DND-41 (cell line): ENCODE results near the gene TSHZ2.

Experiments used
- ATAC-seq: fragments of 200-7000 bp; cut with Tn5 transposase; 3 replicates; pipeline ENCODE4 v1.9.1; 2021; ENCODE audit warnings: low read depth; ENCODE audit not compliant: insufficient read depth
- DNase-seq: peaks from one replicate; pipeline ENCODE4 v3.0.0-alpha.2; 2020
- H2AFZ ChIP-seq: 2 replicates; pipeline ENCODE4 v1.6.0; 2012; ENCODE audit warnings: low read depth, low read length
- H3K27ac ChIP-seq: 2 replicates; pipeline ENCODE4 v1.5.1; 2012; ENCODE audit warnings: low read length, inconsistent platforms
- H3K27me3 ChIP-seq: fragments of 200-600 bp; sonication (generic); 2 replicates; pipeline ENCODE4 v1.6.0; 2012; ENCODE audit warnings: low read length, mild to moderate bottlenecking, inconsistent platforms; ENCODE audit not compliant: insufficient read depth, poor library complexity
- H3K36me3 ChIP-seq: 2 replicates; pipeline ENCODE4 v1.5.1; 2012; ENCODE audit warnings: low read length, inconsistent platforms; ENCODE audit not compliant: insufficient read depth
- H3K4me1 ChIP-seq: 2 replicates; pipeline ENCODE4 v1.5.1; 2012; ENCODE audit warnings: mild to moderate bottlenecking, low read length; ENCODE audit not compliant: insufficient read depth
- H3K4me2 ChIP-seq: 2 replicates; pipeline ENCODE4 v1.6.0; 2012; ENCODE audit warnings: mild to moderate bottlenecking, moderate library complexity, low read length, inconsistent platforms; ENCODE audit not compliant: insufficient read depth
- H3K4me3 ChIP-seq, 2 experiments: fragments of 200-600 bp in 1 of 2; shearing (Covaris generic) in 1 of 2; 2 replicates each; pipeline ENCODE4 v1.5.1; 2012 to 2016; ENCODE audit warnings: inconsistent platforms in 2 of 2, low read length in 2 of 2, mild to moderate bottlenecking in 2 of 2, low read depth in 1 of 2, moderate library complexity in 1 of 2
- H3K79me2 ChIP-seq: 2 replicates; pipeline ENCODE4 v1.6.0; 2012; ENCODE audit warnings: low read length, inconsistent platforms; ENCODE audit not compliant: insufficient read depth
- H3K9ac ChIP-seq: 2 replicates; pipeline ENCODE4 v1.6.0; 2012; ENCODE audit warnings: low read depth, mild to moderate bottlenecking, inconsistent platforms, low read length, moderate library complexity
- H3K9me3 ChIP-seq: 2 replicates; pipeline ENCODE4 v1.5.1; 2012; ENCODE audit warnings: low read length, moderate library complexity, mild to moderate bottlenecking, inconsistent platforms; ENCODE audit not compliant: insufficient read depth, severe bottlenecking
- H4K20me1 ChIP-seq: 2 replicates; pipeline ENCODE4 v1.6.0; 2012; ENCODE audit warnings: low read length; ENCODE audit not compliant: insufficient read depth
- CTCF ChIP-seq: IDR thresholded peaks from 2 replicates; pipeline ENCODE4 v1.5.1; 2012; ENCODE audit warnings: borderline replicate concordance, low read length, moderate library complexity, mild to moderate bottlenecking; ENCODE audit not compliant: poor library complexity, severe bottlenecking; ENCODE audit errors: extremely low read depth
- EZH2 ChIP-seq: IDR thresholded peaks from 3 replicates; pipeline ENCODE4 v1.6.1; 2012; ENCODE audit warnings: borderline replicate concordance, low read depth, mild to moderate bottlenecking, moderate library complexity, low read length, inconsistent platforms; ENCODE audit not compliant: severe bottlenecking

TSHZ2 gene

GRCh38 chr20:53224851-53225250, 252.7 kb downstream of the TSHZ2 start:
- TF ChIP-seq CTCF (no peak), EZH2 (no peak)
- no peaks in the 10 kb centered on the region for H3K36me3 ChIP-seq
- H3K4me1 ChIP-seq = no peaks in the 10 kb centered on the region
- H3K79me2 ChIP-seq = no peaks in the 10 kb centered on the region
- no peaks in the 10 kb centered on the region for H4K20me1 ChIP-seq
- no peak overlapping the region for H3K27ac ChIP-seq
- peaks cover 18% of the 10 kb centered on the region for H3K27me3 ChIP-seq
- no peak overlapping the region for H3K4me2 ChIP-seq
- no peaks in the 10 kb centered on the region for H3K9me3 ChIP-seq
- H2AFZ ChIP-seq = no peak overlapping the region
- no peak overlapping the region for H3K9ac ChIP-seq
- no peak overlapping the region for H3K4me3 ChIP-seq
- no peak for DNase-seq
- no peak for ATAC-seq

- no peak overlapping the region for H2AFZ ChIP-seq
- H3K79me2 ChIP-seq = no peaks in the 10 kb centered on the region
- ATAC-seq = no peak
- DNase-seq = no peak
- H3K4me2 ChIP-seq = no peak overlapping the region
- no peaks in the 10 kb centered on the region for H3K4me1 ChIP-seq
- no peak for TF ChIP-seq EZH2
- TF ChIP-seq CTCF = no peak
- no peak overlapping the region for H3K9ac ChIP-seq
- H3K27me3 ChIP-seq = peaks cover 19% of the 10 kb centered on the region
- H3K27ac ChIP-seq = no peak overlapping the region
- H3K9me3 ChIP-seq = no peaks in the 10 kb centered on the region
- no peaks in the 10 kb centered on the region for H3K36me3 ChIP-seq
- H4K20me1 ChIP-seq = no peaks in the 10 kb centered on the region
- H3K4me3 ChIP-seq = no peak overlapping the region
Observed at GRCh38 chr20:53226826-53227225, 254.7 kb downstream of the TSHZ2 start.

GRCh38 chr20:53227523-53227922, 255.4 kb downstream of the TSHZ2 start:
- Histone ChIP-seq H3K27ac (no peak overlapping the region), H3K4me3 (no peak overlapping the region), H3K36me3 (no peaks in the 10 kb centered on the region), H3K79me2 (no peaks in the 10 kb centered on the region), H2AFZ (no peak overlapping the region), H3K4me1 (no peaks in the 10 kb centered on the region), H3K4me2 (no peak overlapping the region), H3K9ac (no peak overlapping the region), H4K20me1 (no peaks in the 10 kb centered on the region), H3K9me3 (no peaks in the 10 kb centered on the region), H3K27me3 (peaks cover 19% of the 10 kb centered on the region)
- DNase-seq = no peak
- ATAC-seq = no peak
- no peak for TF ChIP-seq CTCF

GRCh38 chr20:53231061-53231460, 258.9 kb downstream of the TSHZ2 start:
- Histone ChIP-seq H3K4me2 (no peak overlapping the region), H3K4me3 (no peak overlapping the region), H3K36me3 (no peaks in the 10 kb centered on the region), H3K4me1 (no peaks in the 10 kb centered on the region), H4K20me1 (no peaks in the 10 kb centered on the region), H3K9me3 (no peaks in the 10 kb centered on the region), H3K27ac (no peak overlapping the region), H3K9ac (no peak overlapping the region), H3K79me2 (no peaks in the 10 kb centered on the region), H2AFZ (no peak overlapping the region), H3K27me3 (peaks cover 18% of the 10 kb centered on the region)
- no peak for DNase-seq
- ATAC-seq = no peak
- TF ChIP-seq CTCF = no peak
- no peak for TF ChIP-seq EZH2
